ENCODE results near the gene TSPAN3. TPM values are rescaled to one million over a fixed set of nuclear protein-coding genes. Genes with fewer than 3 reads are reported as not detected.
A peak's percentile ranks its signal among the peaks of the same experiment; 100 is the strongest.

Gene TSPAN3
- total and polyA plus RNA-seq, 2 donors (not counting 3 experiments of a cell fraction or from before 2014, with no cell fraction given), result 215 to 606 TPM

- dilution Hi-C loops (cut with MboI; ENCODE audit: extremely low pct_ligation_motif_present, low sequenced_read_pairs), result no loop called here
- no TSS peak for BruUV-seq (replicated peaks)
Observed at GRCh38 chr15:76998663-76999285, 72.1 kb downstream of the TSPAN3 start.

DNA sequence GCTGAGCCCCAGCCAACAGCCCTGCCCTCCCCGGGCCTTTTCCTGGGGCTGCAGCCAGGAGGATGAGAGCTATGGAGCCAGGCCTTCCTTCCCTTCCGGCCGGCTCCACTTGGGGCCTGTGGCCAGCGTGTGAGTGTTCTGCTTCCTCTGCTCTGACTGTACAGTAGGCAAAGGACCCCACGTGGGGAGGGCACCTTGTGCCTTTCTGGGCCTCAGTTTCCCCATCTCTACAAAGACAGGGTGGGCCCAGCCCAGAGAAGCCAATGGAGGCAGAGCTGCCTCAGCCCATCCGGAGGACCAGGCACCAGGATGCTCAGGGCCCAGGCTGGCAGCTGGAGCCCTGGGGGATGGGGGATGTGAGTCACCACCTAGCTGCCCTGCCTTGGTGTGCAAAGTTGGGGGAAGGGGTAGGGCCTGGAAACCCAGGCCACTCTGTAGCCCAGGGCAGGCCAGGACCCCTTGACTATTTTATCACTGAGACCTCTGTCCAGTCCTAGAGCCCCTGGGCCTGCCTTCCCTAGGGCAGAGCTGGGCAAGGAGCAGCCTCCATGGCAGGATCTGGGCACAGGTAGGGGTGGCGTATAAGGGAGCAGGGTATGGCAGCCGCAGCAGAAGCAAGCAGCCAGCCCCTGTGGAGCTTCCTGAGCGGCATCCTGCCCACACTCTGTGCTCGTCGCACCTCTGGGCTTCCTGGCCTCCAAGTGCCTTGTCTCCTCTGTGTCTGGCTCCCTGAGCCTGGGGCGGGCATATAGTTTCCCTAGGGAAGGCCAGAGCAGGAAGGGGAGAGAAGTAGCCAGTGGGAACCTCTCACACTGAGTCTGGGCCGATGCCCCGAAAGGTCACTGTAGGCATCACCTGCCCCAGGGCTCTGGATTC, 74.1 kb downstream of the TSPAN3 start:
- DNase-seq (ENCODE audit: low read depth, low spot score) (peak; percentile 60), FAIRE-seq (peak; percentile 69)
- Histone ChIP-seq H3K4me2 (ENCODE audit: insufficient read depth, low read length) (no peak overlapping the region), H3K9me1 (replicated peaks; ENCODE audit: control insufficient read depth, extremely low read depth, insufficient read depth, low read length) (no peaks in the 10 kb centered on the region), H3K27me3 (ENCODE audit: control insufficient read depth in 2 of 2, insufficient read depth in 2 of 2, low read length in 2 of 2) (no peaks in the 10 kb centered on the region), H3K79me2 (ENCODE audit: control insufficient read depth, insufficient read depth, low read length) (no peaks in the 10 kb centered on the region), H3K9ac (replicated peaks; ENCODE audit: extremely low read depth, insufficient read depth, low read length) (peak overlapping the region; percentile 1), H3K9me3 (replicated peaks; ENCODE audit: control insufficient read depth, insufficient read depth, low read length) (no peaks in the 10 kb centered on the region), H3K27ac (ENCODE audit: insufficient read depth, low read depth, low read length) (no peak overlapping the region), H2AFZ (ENCODE audit: low read depth, low read length) (peak overlapping the region; percentile 50), H3K4me3 (replicated peaks in 1 of 3; ENCODE audit: insufficient read depth in 1 of 3, low read depth in 1 of 3, low read length in 3 of 3) (no peak overlapping the region), H3K36me3 (ENCODE audit: control insufficient read depth in 2 of 2, extremely low read depth in 1 of 2, insufficient read depth in 2 of 2, low read length in 2 of 2) (no peaks in the 10 kb centered on the region), H4K20me1 (replicated peaks; ENCODE audit: control insufficient read depth, extremely low read depth, insufficient read depth, low read length) (no peaks in the 10 kb centered on the region), H3K4me1 (ENCODE audit: control insufficient read depth, extremely low read depth, insufficient read depth, low read length) (peaks cover 10% of the 10 kb centered on the region)
- no peak for TF ChIP-seq GATA2 (IDR thresholded peaks at IDR 0.05; ENCODE audit: insufficient read depth, insufficient read length, low read depth, low read length)
- peak; percentile 71 for TF ChIP-seq FOS (IDR thresholded peaks at IDR 0.05; ENCODE audit: borderline replicate concordance, insufficient read depth, low read length)
- dilution Hi-C loops (cut with MboI; ENCODE audit: extremely low pct_ligation_motif_present, low sequenced_read_pairs) (no loop called here), intact Hi-C loops (cut with micrococcal nuclease) (no loop called here)
- CTCF ChIA-PET, result interaction anchor here (1.1 to 2.3 kb wide), 6 partner anchors 10 to 811 kb away, joined by 3 to 8 read pairs (median 4); no protein-coding TSS in a partner anchor
- no TSS peak for BruUV-seq (replicated peaks)
- POLR2A ChIA-PET, result interaction anchor here (0.6 kb wide), 1 partner anchor 643 kb away, joined by 3 read pairs; no protein-coding TSS in a partner anchor

More at GRCh38 chr15:76998663-76999285, 72.1 kb downstream of the TSPAN3 start:
- Histone ChIP-seq H3K27me3 (ENCODE audit: control insufficient read depth in 2 of 2, insufficient read depth in 2 of 2, low read length in 2 of 2) (no peaks in the 10 kb centered on the region), H4K20me1 (replicated peaks; ENCODE audit: control insufficient read depth, extremely low read depth, insufficient read depth, low read length) (no peaks in the 10 kb centered on the region), H3K36me3 (ENCODE audit: control insufficient read depth in 2 of 2, extremely low read depth in 1 of 2, insufficient read depth in 2 of 2, low read length in 2 of 2) (no peaks in the 10 kb centered on the region), H3K9ac (replicated peaks; ENCODE audit: extremely low read depth, insufficient read depth, low read length) (no peak overlapping the region), H3K4me2 (ENCODE audit: insufficient read depth, low read length) (no peak overlapping the region), H3K4me1 (ENCODE audit: control insufficient read depth, extremely low read depth, insufficient read depth, low read length) (peaks cover 10% of the 10 kb centered on the region), H3K9me3 (replicated peaks; ENCODE audit: control insufficient read depth, insufficient read depth, low read length) (no peaks in the 10 kb centered on the region), H3K79me2 (ENCODE audit: control insufficient read depth, insufficient read depth, low read length) (no peaks in the 10 kb centered on the region), H3K9me1 (replicated peaks; ENCODE audit: control insufficient read depth, extremely low read depth, insufficient read depth, low read length) (no peaks in the 10 kb centered on the region), H3K4me3 (replicated peaks in 1 of 3; ENCODE audit: insufficient read depth in 1 of 3, low read depth in 1 of 3, low read length in 3 of 3) (no peak overlapping the region), H3K27ac (ENCODE audit: insufficient read depth, low read depth, low read length) (no peak overlapping the region), H2AFZ (ENCODE audit: low read depth, low read length) (no peak overlapping the region)
- CTCF ChIA-PET, result interaction anchor here (1.0 to 1.4 kb wide), 8 partner anchors 8 to 36 kb away, joined by 3 to 6 read pairs (median 3); no protein-coding TSS in a partner anchor
- no peak for DNase-seq (ENCODE audit: low read depth, low spot score)
- no peak for FAIRE-seq
- no peak for TF ChIP-seq FOS (IDR thresholded peaks at IDR 0.05; ENCODE audit: borderline replicate concordance, insufficient read depth, low read length)
- intact Hi-C loops (cut with micrococcal nuclease), result no loop called here
- POLR2A ChIA-PET, result no interaction called here

Data from endothelial cell of umbilical vein (primary cell).